ENCODE data around the gene SBNO1. TPM values are rescaled to one million over a fixed set of nuclear protein-coding genes. Genes with fewer than 3 reads are reported as not detected.
"Not testable (repeated sequence)": the region's sequence is repeated elsewhere in the genome, so short reads cannot be mapped to it uniquely, and the experiment has no call there.

SBNO1 gene
- polyA plus RNA-seq, 2 donors = 4.1 to 4.8 TPM

DNA sequence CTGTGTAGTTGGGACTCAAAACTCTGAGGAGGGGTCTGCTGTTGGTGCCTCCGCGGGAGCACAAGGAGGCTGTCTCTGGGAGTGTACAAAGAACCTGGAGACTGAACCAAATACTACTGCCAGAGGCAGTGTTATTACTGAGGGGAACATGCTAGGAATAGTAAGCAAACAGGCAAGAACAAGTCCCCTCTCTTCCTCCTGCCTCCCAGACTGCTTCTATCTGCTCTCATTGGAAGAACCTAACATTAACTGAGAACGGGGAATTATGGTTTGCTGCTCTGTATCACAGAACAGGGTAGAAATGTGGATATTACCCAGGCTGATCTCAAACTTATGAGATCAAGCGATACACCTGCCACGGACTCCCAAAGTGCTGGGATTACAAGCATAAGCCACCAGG lies 14.7 kb upstream of the SBNO1 start:
- WGBS, 2 donors = 53 to 72% methylated on average over 5 of the region's 5 CpGs
- no peaks in the 10 kb centered on the region for H3K9me3 ChIP-seq (ENCODE audit: control insufficient read depth in 2 of 2, insufficient read depth in 1 of 2, low read depth in 1 of 2, low read length in 1 of 2)

GRCh38 chr12:123372415-123372814 lies 7.8 kb upstream of the SBNO1 start:
- H3K9me3 ChIP-seq (ENCODE audit: control insufficient read depth in 2 of 2, insufficient read depth in 1 of 2, low read depth in 1 of 2, low read length in 1 of 2); H3K4me3 ChIP-seq (ENCODE audit: low read depth in 1 of 2, low read length in 2 of 2); H3K4me1 ChIP-seq (ENCODE audit: control insufficient read depth in 2 of 2, insufficient read depth in 2 of 2, low read length in 1 of 2); H3K27me3 ChIP-seq (ENCODE audit: control insufficient read depth in 1 of 2, insufficient read depth in 2 of 2, low read length in 2 of 2); H3K27ac ChIP-seq (ENCODE audit: low read depth in 2 of 2, low read length in 1 of 2); H3K36me3 ChIP-seq (ENCODE audit: control insufficient read depth in 2 of 2, insufficient read depth in 2 of 2, low read length in 1 of 2): not testable (repeated sequence)
- 70 to 73% methylated on average over 4 to 5 of the region's 5 CpGs for WGBS, 2 donors

More for the DNA sequence above, 14.7 kb upstream of the SBNO1 start:
- H3K36me3 ChIP-seq (ENCODE audit: control insufficient read depth in 2 of 2, insufficient read depth in 2 of 2, low read length in 1 of 2) = no peaks in the 10 kb centered on the region
- H3K4me3 ChIP-seq (ENCODE audit: low read depth in 1 of 2, low read length in 2 of 2) = no peak overlapping the region
- H3K27me3 ChIP-seq (ENCODE audit: control insufficient read depth in 1 of 2, insufficient read depth in 2 of 2, low read length in 2 of 2) = no peaks in the 10 kb centered on the region
- peak overlapping the region in 1 of 2 donors; percentile 31 for H3K27ac ChIP-seq (ENCODE audit: low read depth in 2 of 2, low read length in 1 of 2)
- peaks cover 0 to 2% of the 10 kb centered on the region in 2 donors for H3K4me1 ChIP-seq (ENCODE audit: control insufficient read depth in 2 of 2, insufficient read depth in 2 of 2, low read length in 1 of 2)

GRCh38 chr12:123371667-123372368 lies 7.2 kb upstream of the SBNO1 start:
- WGBS, 2 donors = 91 to 92% methylated on average over 45 to 48 of the region's 48 CpGs
- not testable (repeated sequence) for H3K27ac ChIP-seq (ENCODE audit: low read depth in 2 of 2, low read length in 1 of 2)

DNA sequence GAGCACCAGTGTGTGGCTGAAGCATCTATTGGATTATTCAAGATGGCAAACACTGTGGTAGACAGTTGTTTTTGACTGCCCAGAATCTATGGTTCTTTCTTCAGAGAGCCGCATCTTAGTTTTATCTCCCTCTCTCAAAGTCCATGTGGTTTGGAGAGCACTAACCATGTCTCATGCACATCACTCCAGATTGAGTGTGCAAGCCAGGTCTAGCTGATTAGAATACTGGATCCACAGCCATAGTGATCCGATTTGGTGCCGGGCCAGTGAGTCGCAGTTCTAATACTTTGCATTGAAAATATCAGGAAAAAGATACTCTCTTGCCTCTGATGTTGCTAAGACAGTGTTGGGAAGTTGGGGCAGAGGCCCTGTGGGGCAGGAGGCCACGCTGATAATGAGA lies 4.6 kb upstream of the SBNO1 start:
- H3K4me1 ChIP-seq (ENCODE audit: control insufficient read depth in 2 of 2, insufficient read depth in 2 of 2, low read length in 1 of 2) = no peaks in the 10 kb centered on the region
- 94 to 97% methylated on average over 5 of the region's 5 CpGs for WGBS, 2 donors
- no peak overlapping the region for H3K4me3 ChIP-seq (ENCODE audit: low read depth in 1 of 2, low read length in 2 of 2)
- H3K27ac ChIP-seq (ENCODE audit: low read depth in 2 of 2, low read length in 1 of 2) = no peak overlapping the region
- H3K9me3 ChIP-seq (ENCODE audit: control insufficient read depth in 2 of 2, insufficient read depth in 1 of 2, low read depth in 1 of 2, low read length in 1 of 2) = no peaks in the 10 kb centered on the region
- H3K36me3 ChIP-seq (ENCODE audit: control insufficient read depth in 2 of 2, insufficient read depth in 2 of 2, low read length in 1 of 2) = no peaks in the 10 kb centered on the region
- H3K27me3 ChIP-seq (ENCODE audit: control insufficient read depth in 1 of 2, insufficient read depth in 2 of 2, low read length in 2 of 2) = no peaks in the 10 kb centered on the region

More at GRCh38 chr12:123371667-123372368, 7.2 kb upstream of the SBNO1 start:
- H3K4me1 ChIP-seq (ENCODE audit: control insufficient read depth in 2 of 2, insufficient read depth in 2 of 2, low read length in 1 of 2); H3K36me3 ChIP-seq (ENCODE audit: control insufficient read depth in 2 of 2, insufficient read depth in 2 of 2, low read length in 1 of 2); H3K9me3 ChIP-seq (ENCODE audit: control insufficient read depth in 2 of 2, insufficient read depth in 1 of 2, low read depth in 1 of 2, low read length in 1 of 2); H3K27me3 ChIP-seq (ENCODE audit: control insufficient read depth in 1 of 2, insufficient read depth in 2 of 2, low read length in 2 of 2); H3K4me3 ChIP-seq (ENCODE audit: low read depth in 1 of 2, low read length in 2 of 2): not testable (repeated sequence)

DNA sequence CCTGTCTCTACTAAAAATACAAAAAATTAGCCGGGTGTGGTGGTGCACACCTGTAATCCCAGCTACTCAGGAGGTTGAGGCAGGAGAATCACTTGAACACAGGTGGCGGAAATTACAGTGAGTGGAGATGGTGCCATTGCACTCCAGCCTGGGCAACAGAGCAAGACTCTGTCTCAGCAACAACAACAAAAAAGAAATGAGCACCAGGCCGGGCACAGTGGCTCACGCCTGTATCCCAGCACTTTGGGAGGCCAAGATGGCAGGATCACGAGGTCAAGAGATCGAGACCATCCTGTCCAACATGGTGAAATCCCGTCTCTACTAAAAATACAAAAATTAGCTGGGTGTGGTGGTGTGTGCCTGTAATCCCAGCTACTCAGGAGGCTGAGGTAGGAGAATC lies 3.8 kb upstream of the SBNO1 start:
- not testable (repeated sequence) for H3K4me1 ChIP-seq (ENCODE audit: control insufficient read depth in 2 of 2, insufficient read depth in 2 of 2, low read length in 1 of 2); H3K36me3 ChIP-seq (ENCODE audit: control insufficient read depth in 2 of 2, insufficient read depth in 2 of 2, low read length in 1 of 2); H3K4me3 ChIP-seq (ENCODE audit: low read depth in 1 of 2, low read length in 2 of 2); H3K27ac ChIP-seq (ENCODE audit: low read depth in 2 of 2, low read length in 1 of 2); H3K9me3 ChIP-seq (ENCODE audit: control insufficient read depth in 2 of 2, insufficient read depth in 1 of 2, low read depth in 1 of 2, low read length in 1 of 2); H3K27me3 ChIP-seq (ENCODE audit: control insufficient read depth in 1 of 2, insufficient read depth in 2 of 2, low read length in 2 of 2)
- WGBS, 2 donors = 94 to 97% methylated on average over 7 of the region's 7 CpGs

DNA sequence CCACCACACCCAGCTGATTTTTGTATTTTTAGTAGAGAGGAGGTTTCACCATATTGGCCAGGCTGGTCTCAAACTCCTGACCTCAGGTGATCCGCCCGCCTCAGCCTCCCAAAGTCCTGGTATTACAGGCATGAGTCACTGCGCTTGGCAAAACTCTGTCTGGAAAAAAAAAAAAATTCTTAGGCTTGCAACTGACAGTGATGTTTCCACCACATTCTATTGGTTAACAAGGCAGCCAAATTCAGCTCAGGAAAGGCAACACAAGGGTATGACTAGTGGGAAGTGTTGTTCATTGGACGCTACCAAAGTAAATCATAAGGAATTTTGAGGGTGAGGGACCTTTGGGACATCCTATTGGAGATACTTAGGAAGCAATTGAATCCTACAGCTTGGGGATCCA lies 2.9 kb upstream of the SBNO1 start:
- 82 to 83% methylated on average over 4 of the region's 4 CpGs for WGBS, 2 donors
- Histone ChIP-seq H3K4me3 (ENCODE audit: low read depth in 1 of 2, low read length in 2 of 2) (no peak overlapping the region), H3K9me3 (ENCODE audit: control insufficient read depth in 2 of 2, insufficient read depth in 1 of 2, low read depth in 1 of 2, low read length in 1 of 2) (no peaks in the 10 kb centered on the region), H3K4me1 (ENCODE audit: control insufficient read depth in 2 of 2, insufficient read depth in 2 of 2, low read length in 1 of 2) (no peaks in the 10 kb centered on the region), H3K36me3 (ENCODE audit: control insufficient read depth in 2 of 2, insufficient read depth in 2 of 2, low read length in 1 of 2) (no peaks in the 10 kb centered on the region), H3K27ac (ENCODE audit: low read depth in 2 of 2, low read length in 1 of 2) (peak overlapping the region in 1 of 2 donors; percentile 3), H3K27me3 (ENCODE audit: control insufficient read depth in 1 of 2, insufficient read depth in 2 of 2, low read length in 2 of 2) (no peaks in the 10 kb centered on the region)

DNA sequence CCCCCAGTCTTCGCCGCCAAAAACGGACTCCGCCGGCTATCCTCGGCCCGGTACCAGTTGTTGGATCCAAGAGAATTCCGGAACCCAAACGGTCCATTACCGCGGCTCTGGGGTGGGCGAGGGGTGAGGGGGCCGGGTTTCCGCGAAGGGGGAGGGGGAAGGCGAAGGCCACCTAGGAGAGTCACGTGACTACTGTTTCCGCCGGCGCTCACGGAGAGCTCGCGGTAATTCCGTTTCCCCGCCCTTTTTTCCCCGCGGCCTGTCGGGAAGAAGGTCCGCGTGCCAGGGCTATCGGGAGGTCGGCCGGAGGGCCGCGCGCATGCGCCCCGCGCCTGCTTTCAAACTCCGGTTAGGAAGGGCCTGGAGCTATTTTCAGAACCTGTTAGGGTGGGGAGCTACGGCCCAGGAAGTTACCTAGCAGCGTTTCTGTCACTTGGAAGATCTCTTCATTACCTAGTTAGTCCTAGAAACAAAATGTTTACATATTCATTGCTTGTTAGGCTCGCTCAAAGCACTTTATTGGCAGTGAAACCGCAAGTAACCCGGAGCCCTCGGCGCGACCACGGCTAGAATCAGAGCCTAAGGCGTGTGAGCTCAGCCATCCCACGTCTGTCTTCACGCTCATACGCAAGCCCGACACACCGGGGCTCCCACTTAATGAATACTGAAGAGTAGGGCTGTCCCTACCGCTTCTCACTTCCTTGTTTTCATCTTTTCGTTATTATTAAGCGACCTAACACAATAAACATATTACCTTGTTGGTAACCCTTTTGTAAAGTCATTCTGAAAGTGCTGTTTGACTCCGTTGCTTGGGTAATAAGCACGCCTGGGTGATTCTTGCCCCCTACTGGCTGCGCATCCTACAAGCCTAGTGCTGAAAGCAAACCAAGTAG lies 624 bp upstream of the SBNO1 start:
- WGBS, 2 donors = 0% methylated on average over 54 to 61 of the region's 61 CpGs
- no peaks in the 10 kb centered on the region for H3K9me3 ChIP-seq (ENCODE audit: control insufficient read depth in 2 of 2, insufficient read depth in 1 of 2, low read depth in 1 of 2, low read length in 1 of 2)
- H3K36me3 ChIP-seq (ENCODE audit: control insufficient read depth in 2 of 2, insufficient read depth in 2 of 2, low read length in 1 of 2) = no peaks in the 10 kb centered on the region
- peak overlapping the region; percentile 60 to 82 for H3K4me3 ChIP-seq (ENCODE audit: low read depth in 1 of 2, low read length in 2 of 2)
- H3K4me1 ChIP-seq (ENCODE audit: control insufficient read depth in 2 of 2, insufficient read depth in 2 of 2, low read length in 1 of 2) = peaks cover 0 to 2% of the 10 kb centered on the region in 2 donors
- peak overlapping the region; percentile 95 to 100 for H3K27ac ChIP-seq (ENCODE audit: low read depth in 2 of 2, low read length in 1 of 2)
- H3K27me3 ChIP-seq (ENCODE audit: control insufficient read depth in 1 of 2, insufficient read depth in 2 of 2, low read length in 2 of 2) = no peaks in the 10 kb centered on the region

- WGBS, 2 donors = 0% methylated on average over 60 to 62 of the region's 62 CpGs
- peak overlapping the region; percentile 95 to 96 for H3K27ac ChIP-seq (ENCODE audit: low read depth in 2 of 2, low read length in 1 of 2)
- H3K27me3 ChIP-seq (ENCODE audit: control insufficient read depth in 1 of 2, insufficient read depth in 2 of 2, low read length in 2 of 2) = no peaks in the 10 kb centered on the region
- peak overlapping the region; percentile 82 to 93 for H3K4me3 ChIP-seq (ENCODE audit: low read depth in 1 of 2, low read length in 2 of 2)
- H3K9me3 ChIP-seq (ENCODE audit: control insufficient read depth in 2 of 2, insufficient read depth in 1 of 2, low read depth in 1 of 2, low read length in 1 of 2) = no peaks in the 10 kb centered on the region
- peaks cover 0 to 2% of the 10 kb centered on the region in 2 donors for H3K4me1 ChIP-seq (ENCODE audit: control insufficient read depth in 2 of 2, insufficient read depth in 2 of 2, low read length in 1 of 2)
- no peaks in the 10 kb centered on the region for H3K36me3 ChIP-seq (ENCODE audit: control insufficient read depth in 2 of 2, insufficient read depth in 2 of 2, low read length in 1 of 2)
Measured at GRCh38 chr12:123363740-123364531, 711 bp downstream of the SBNO1 start.

GRCh38 chr12:123363390-123363739 lies 1.3 kb downstream of the SBNO1 start:
- Histone ChIP-seq H3K4me1 (ENCODE audit: control insufficient read depth in 2 of 2, insufficient read depth in 2 of 2, low read length in 1 of 2) (peaks cover 0 to 2% of the 10 kb centered on the region in 2 donors), H3K27ac (ENCODE audit: low read depth in 2 of 2, low read length in 1 of 2) (peak overlapping the region; percentile 95 to 96), H3K4me3 (ENCODE audit: low read depth in 1 of 2, low read length in 2 of 2) (peak overlapping the region; percentile 82 to 93), H3K36me3 (ENCODE audit: control insufficient read depth in 2 of 2, insufficient read depth in 2 of 2, low read length in 1 of 2) (no peaks in the 10 kb centered on the region), H3K27me3 (ENCODE audit: control insufficient read depth in 1 of 2, insufficient read depth in 2 of 2, low read length in 2 of 2) (no peaks in the 10 kb centered on the region), H3K9me3 (ENCODE audit: control insufficient read depth in 2 of 2, insufficient read depth in 1 of 2, low read depth in 1 of 2, low read length in 1 of 2) (no peaks in the 10 kb centered on the region)
- 1% methylated on average over 9 of the region's 9 CpGs for WGBS, 2 donors
